ENCODE data around the gene OSGIN1. TPM values are rescaled to one million over a fixed set of nuclear protein-coding genes. Genes with fewer than 3 reads are reported as not detected.
A peak's percentile ranks its signal among the peaks of the same experiment; 100 is the strongest.

The OSGIN1 gene
- total RNA-seq, 1 experiment from 2014 or later, result 1.7 TPM

DNA sequence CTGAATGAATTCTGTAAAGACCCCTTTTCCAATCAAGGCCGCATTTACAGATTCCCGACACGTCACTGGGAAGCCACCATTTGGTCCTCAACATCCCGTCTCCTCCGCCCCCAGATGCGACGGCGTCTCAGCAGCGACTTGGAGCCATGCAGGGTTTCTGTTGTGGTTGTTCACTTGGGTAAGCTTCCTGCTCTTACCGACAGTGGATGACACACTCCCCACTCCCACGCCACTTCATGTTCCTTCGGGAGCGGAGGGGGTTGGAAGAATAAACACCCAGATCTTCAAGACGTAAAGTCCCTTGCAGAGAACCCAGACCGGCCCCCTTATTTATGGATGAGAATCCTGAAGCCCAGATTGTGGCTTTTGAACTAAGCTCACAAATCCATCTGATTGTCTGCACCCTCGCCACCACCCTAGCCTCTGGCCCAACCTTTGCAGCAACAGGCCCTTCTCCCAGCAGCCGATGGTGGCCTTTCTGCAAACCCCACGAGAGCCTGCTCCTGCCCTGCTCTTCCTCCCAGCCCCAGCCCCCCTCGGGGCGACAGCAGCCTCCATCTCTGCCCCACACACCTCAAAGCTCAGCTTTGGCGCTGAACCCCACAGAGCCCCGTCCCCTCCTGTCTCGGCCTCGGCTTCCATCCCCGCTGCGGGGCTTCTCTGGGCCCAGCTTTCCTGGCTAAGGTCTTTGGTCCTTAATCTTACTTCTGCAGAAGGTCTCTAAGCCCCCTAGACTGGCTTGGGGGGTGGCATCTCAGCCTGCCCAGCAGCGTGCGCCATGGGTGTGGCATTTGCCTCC lies 19.0 kb upstream of the OSGIN1 start:
- H3K27ac Mint-ChIP-seq, result peak overlapping the region; percentile 23; the same call in 1 of the 2 replicates
- no peak overlapping the region for H3K4me3 Mint-ChIP-seq

DNA sequence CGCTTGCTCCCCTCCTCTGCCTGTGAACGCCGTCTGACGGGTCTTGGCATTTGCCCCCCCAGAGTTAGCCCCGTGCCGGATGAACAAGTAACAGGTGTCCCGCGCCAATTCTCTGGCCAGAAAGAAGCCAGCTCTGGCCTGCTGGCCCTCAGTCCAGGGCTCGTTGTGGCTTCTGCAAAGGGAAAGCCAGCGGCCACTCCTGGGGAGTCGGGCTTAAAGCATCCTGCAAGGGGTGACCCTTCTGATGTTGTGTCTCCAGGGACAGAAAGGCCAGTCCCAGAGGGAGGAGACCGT lies 18.4 kb upstream of the OSGIN1 start:
- TF ChIP-seq, protein P1, sequence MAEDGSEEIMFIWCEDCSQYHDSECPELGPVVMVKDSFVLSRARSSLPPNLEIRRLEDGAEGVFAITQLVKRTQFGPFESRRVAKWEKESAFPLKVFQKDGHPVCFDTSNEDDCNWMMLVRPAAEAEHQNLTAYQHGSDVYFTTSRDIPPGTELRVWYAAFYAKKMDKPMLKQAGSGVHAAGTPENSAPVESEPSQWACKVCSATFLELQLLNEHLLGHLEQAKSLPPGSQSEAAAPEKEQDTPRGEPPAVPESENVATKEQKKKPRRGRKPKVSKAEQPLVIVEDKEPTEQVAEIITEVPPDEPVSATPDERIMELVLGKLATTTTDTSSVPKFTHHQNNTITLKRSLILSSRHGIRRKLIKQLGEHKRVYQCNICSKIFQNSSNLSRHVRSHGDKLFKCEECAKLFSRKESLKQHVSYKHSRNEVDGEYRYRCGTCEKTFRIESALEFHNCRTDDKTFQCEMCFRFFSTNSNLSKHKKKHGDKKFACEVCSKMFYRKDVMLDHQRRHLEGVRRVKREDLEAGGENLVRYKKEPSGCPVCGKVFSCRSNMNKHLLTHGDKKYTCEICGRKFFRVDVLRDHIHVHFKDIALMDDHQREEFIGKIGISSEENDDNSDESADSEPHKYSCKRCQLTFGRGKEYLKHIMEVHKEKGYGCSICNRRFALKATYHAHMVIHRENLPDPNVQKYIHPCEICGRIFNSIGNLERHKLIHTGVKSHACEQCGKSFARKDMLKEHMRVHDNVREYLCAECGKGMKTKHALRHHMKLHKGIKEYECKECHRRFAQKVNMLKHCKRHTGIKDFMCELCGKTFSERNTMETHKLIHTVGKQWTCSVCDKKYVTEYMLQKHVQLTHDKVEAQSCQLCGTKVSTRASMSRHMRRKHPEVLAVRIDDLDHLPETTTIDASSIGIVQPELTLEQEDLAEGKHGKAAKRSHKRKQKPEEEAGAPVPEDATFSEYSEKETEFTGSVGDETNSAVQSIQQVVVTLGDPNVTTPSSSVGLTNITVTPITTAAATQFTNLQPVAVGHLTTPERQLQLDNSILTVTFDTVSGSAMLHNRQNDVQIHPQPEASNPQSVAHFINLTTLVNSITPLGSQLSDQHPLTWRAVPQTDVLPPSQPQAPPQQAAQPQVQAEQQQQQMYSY (CRISPR knock-in tag; IDR thresholded peaks at IDR 0.05), result no peak
- no peak for TF ChIP-seq TP53 (CRISPR knock-in tag; IDR thresholded peaks at IDR 0.05)
- no peak for TF ChIP-seq MXD4 (CRISPR knock-in tag; IDR thresholded peaks at IDR 0.05; ENCODE audit: borderline replicate concordance)
- TF ChIP-seq, protein P2, sequence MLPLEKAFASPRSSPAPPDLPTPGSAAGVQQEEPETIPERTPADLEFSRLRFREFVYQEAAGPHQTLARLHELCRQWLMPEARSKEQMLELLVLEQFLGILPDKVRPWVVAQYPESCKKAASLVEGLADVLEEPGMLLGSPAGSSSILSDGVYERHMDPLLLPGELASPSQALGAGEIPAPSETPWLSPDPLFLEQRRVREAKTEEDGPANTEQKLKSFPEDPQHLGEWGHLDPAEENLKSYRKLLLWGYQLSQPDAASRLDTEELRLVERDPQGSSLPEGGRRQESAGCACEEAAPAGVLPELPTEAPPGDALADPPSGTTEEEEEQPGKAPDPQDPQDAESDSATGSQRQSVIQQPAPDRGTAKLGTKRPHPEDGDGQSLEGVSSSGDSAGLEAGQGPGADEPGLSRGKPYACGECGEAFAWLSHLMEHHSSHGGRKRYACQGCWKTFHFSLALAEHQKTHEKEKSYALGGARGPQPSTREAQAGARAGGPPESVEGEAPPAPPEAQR (CRISPR knock-in tag; IDR thresholded peaks at IDR 0.05), result no peak
- no peak for TF ChIP-seq ZNF232 (CRISPR knock-in tag; IDR thresholded peaks at IDR 0.05)
- H3K9me3 Mint-ChIP-seq, result no peaks in the 10 kb centered on the region

More for the DNA sequence above, 19.0 kb upstream of the OSGIN1 start:
- no peaks in the 10 kb centered on the region for H3K36me3 Mint-ChIP-seq
- ChIA-PET POLR2A (no interaction called here), CTCF (interaction anchor here (2.7 kb wide), 1 partner anchor 23 kb away, joined by 13 read pairs; no protein-coding TSS in a partner anchor)
- TF ChIP-seq NFATC4 (CRISPR knock-in tag; IDR thresholded peaks at IDR 0.05), result no peak
- TF ChIP-seq MXD4 (CRISPR knock-in tag; IDR thresholded peaks at IDR 0.05; ENCODE audit: borderline replicate concordance), result no peak
- TF ChIP-seq JUN (CRISPR knock-in tag; IDR thresholded peaks at IDR 0.05), result no peak
- TF ChIP-seq PRRX2 (CRISPR knock-in tag; IDR thresholded peaks at IDR 0.05), result no peak
- no peak for TF ChIP-seq FOXJ3 (CRISPR knock-in tag; IDR thresholded peaks at IDR 0.05; ENCODE audit: borderline replicate concordance)
- TF ChIP-seq, protein P3, sequence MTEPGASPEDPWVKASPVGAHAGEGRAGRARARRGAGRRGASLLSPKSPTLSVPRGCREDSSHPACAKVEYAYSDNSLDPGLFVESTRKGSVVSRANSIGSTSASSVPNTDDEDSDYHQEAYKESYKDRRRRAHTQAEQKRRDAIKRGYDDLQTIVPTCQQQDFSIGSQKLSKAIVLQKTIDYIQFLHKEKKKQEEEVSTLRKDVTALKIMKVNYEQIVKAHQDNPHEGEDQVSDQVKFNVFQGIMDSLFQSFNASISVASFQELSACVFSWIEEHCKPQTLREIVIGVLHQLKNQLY (CRISPR knock-in tag; IDR thresholded peaks at IDR 0.05), result no peak
- TF ChIP-seq ZNF396 (CRISPR knock-in tag; IDR thresholded peaks at IDR 0.05; ENCODE audit: borderline replicate concordance), result no peak
- TF ChIP-seq, protein P2 (CRISPR knock-in tag; IDR thresholded peaks at IDR 0.05), result no peak
- TF ChIP-seq, protein P4, sequence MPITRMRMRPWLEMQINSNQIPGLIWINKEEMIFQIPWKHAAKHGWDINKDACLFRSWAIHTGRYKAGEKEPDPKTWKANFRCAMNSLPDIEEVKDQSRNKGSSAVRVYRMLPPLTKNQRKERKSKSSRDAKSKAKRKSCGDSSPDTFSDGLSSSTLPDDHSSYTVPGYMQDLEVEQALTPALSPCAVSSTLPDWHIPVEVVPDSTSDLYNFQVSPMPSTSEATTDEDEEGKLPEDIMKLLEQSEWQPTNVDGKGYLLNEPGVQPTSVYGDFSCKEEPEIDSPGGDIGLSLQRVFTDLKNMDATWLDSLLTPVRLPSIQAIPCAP (CRISPR knock-in tag; IDR thresholded peaks at IDR 0.05), result no peak
- no peaks in the 10 kb centered on the region; the same call in 1 of the 2 replicates for H3K27me3 Mint-ChIP-seq (ENCODE audit: low read depth)
- no peaks in the 10 kb centered on the region for H3K9me3 Mint-ChIP-seq
- no peak for DNase-seq (ENCODE audit: low spot score)
- ATAC-seq, result no peak
- H3K4me1 Mint-ChIP-seq, result no peaks in the 10 kb centered on the region

More for the DNA sequence above, 18.4 kb upstream of the OSGIN1 start:
- Mint-ChIP-seq H3K27me3 (ENCODE audit: low read depth) (no peaks in the 10 kb centered on the region; the same call in 1 of the 2 replicates), H3K36me3 (no peaks in the 10 kb centered on the region), H3K4me1 (no peaks in the 10 kb centered on the region), H3K4me3 (no peak overlapping the region), H3K27ac (no peak overlapping the region)
- ChIA-PET CTCF (interaction anchor here (1.4 to 2.7 kb wide), 2 partner anchors 8 to 22 kb away, joined by 8 to 13 read pairs; no protein-coding TSS in a partner anchor), POLR2A (no interaction called here)
- no peak for DNase-seq (ENCODE audit: low spot score)
- ATAC-seq, result no peak

Data from WTC11 (cell line).